AG04450 (cell line): ENCODE results near the gene DPYSL5. TPM values are rescaled to one million over a fixed set of nuclear protein-coding genes. Genes with fewer than 3 reads are reported as not detected.

Source experiments
- CTCF ChIA-PET: fragments of 300-600, 350-600 bp; formaldehyde crosslinking; extraction: SDS; loops from one replicate; lab custom pipeline; 2022; ENCODE audit warnings: antibody characterized with exemption, inconsistent platforms; lab: Charles Lee
- POLR2A ChIA-PET: fragments of 350-600 bp; formaldehyde crosslinking; extraction: SDS; loops from one replicate; lab custom pipeline; 2021; ENCODE audit warnings: antibody characterized with exemption, inconsistent platforms; lab: Yijun Ruan, JAX
- DNase-seq: peaks from one replicate; pipeline ENCODE4 v3.0.0-alpha.2; 2011; ENCODE audit warnings: low read depth, low spot score
- H3K27ac ChIP-seq: one replicate; pipeline ENCODE4 v1.5.1; 2012; ENCODE audit warnings: low read depth, low read length, control low read depth
- H3K27me3 ChIP-seq: one replicate; pipeline ENCODE4 v1.6.0; 2012; ENCODE audit warnings: low read length; ENCODE audit not compliant: control insufficient read depth, insufficient read depth
- H3K4me3 ChIP-seq: 2 replicates; pipeline ENCODE4 v1.5.1; 2011; ENCODE audit warnings: mild to moderate bottlenecking, low read depth, low read length, control low read depth
- H3K9me3 ChIP-seq: 2 replicates; pipeline ENCODE4 v1.5.1; 2012; ENCODE audit warnings: low read length; ENCODE audit not compliant: control insufficient read depth, insufficient read depth
- CTCF ChIP-seq: IDR thresholded peaks from 2 replicates; pipeline ENCODE4 v1.5.1; 2011; ENCODE audit warnings: low read depth, low read length, control low read depth, inconsistent platforms
- polyA minus RNA-seq: library from RNA; depleted of rRNA, polyadenylated mRNA; stranded (reverse); fragments of >200 nt; gene quantifications from 2 replicates; pipeline ENCODE4 v1.2.3, GENCODE V29; 2011; rRNA and poly(A)+ RNA removed
- polyA plus RNA-seq: library from polyadenylated mRNA; depleted of rRNA; stranded (reverse); fragments of >200 nt; gene quantifications from 2 replicates; pipeline ENCODE4 v1.2.3, GENCODE V29; 2011; rRNA removed

DPYSL5 gene
- polyA plus RNA-seq (not detected in 2 replicates), polyA minus RNA-seq (0.23 TPM in 1 of 2 replicates, not detected in the other)

- CTCF ChIA-PET: interaction anchor here (1.8 to 6.4 kb wide), 5 partner anchors 34 to 187 kb away, joined by 8 to 147 read pairs (median 15); no protein-coding TSS in a partner anchor
- Histone ChIP-seq H3K4me3 (no peak within 1 kb of the TSS), H3K27ac (no peak within 1 kb of the TSS), H3K27me3 (peaks cover 76% of the 10 kb centered on the region), H3K9me3 (no peaks in the 10 kb centered on the region)
- no peak for DNase-seq
- TF ChIP-seq CTCF: no peak
- POLR2A ChIA-PET: no interaction called here
Measured at GRCh38 chr2:26847655-26848335, at the start of gene DPYSL5. Gene DPYSL5, plus strand, starts transcription at chr2:26848132. Its CDS starts 50,368 bp downstream, at chr2:26898500.

GRCh38 chr2:26801328-26801727 lies 46.6 kb upstream of the DPYSL5 start:
- POLR2A ChIA-PET: interaction anchor here (0.6 kb wide), 1 partner anchor 31 kb away, joined by 5 read pairs; no protein-coding TSS in a partner anchor
- DNase-seq: no peak
- Histone ChIP-seq H3K4me3 (no peak overlapping the region), H3K9me3 (no peaks in the 10 kb centered on the region), H3K27ac (no peak overlapping the region), H3K27me3 (no peaks in the 10 kb centered on the region)
- CTCF ChIA-PET: interaction anchor here (0.9 kb wide), 1 partner anchor 45 kb away, joined by 3 read pairs; no protein-coding TSS in a partner anchor
- TF ChIP-seq CTCF: no peak

- POLR2A ChIA-PET: interaction anchor here (0.6 kb wide), 1 partner anchor 31 kb away, joined by 5 read pairs; no protein-coding TSS in a partner anchor
- CTCF ChIA-PET: interaction anchor here (0.9 kb wide), 1 partner anchor 45 kb away, joined by 3 read pairs; no protein-coding TSS in a partner anchor
Measured at GRCh38 chr2:26801796-26802195, 46.1 kb upstream of the DPYSL5 start.

GRCh38 chr2:26805241-26805676 lies 42.7 kb upstream of the DPYSL5 start:
- Histone ChIP-seq H3K4me3 (no peak overlapping the region), H3K9me3 (no peaks in the 10 kb centered on the region), H3K27ac (no peak overlapping the region)

More at GRCh38 chr2:26801796-26802195, 46.1 kb upstream of the DPYSL5 start:
- no peak for TF ChIP-seq CTCF
- H3K4me3 ChIP-seq: no peak overlapping the region
- no peaks in the 10 kb centered on the region for H3K9me3 ChIP-seq
- H3K27ac ChIP-seq: no peak overlapping the region
- DNase-seq: no peak
- no peaks in the 10 kb centered on the region for H3K27me3 ChIP-seq

More at GRCh38 chr2:26805241-26805676, 42.7 kb upstream of the DPYSL5 start:
- H3K27me3 ChIP-seq: peaks cover 3% of the 10 kb centered on the region
- DNase-seq: peak; percentile 26
- no peak for TF ChIP-seq CTCF
- POLR2A ChIA-PET: interaction anchor here (0.6 kb wide), 1 partner anchor 492 kb away, joined by 3 read pairs; no protein-coding TSS in a partner anchor
- CTCF ChIA-PET: no interaction called here
